Adrenal gland (tissue), 5 donors: ENCODE data around the gene PRKG1.

Experiments
- POLR2A ChIP-seq, 2 donors: fragments of 450-650 bp; IDR thresholded peaks; one replicate each; pipeline ENCODE4 v1.6.1; 2017; ENCODE audit warnings: antibody characterized with exemption in 2 of 2, mild to moderate bottlenecking in 2 of 2, moderate library complexity in 1 of 2
- TF ChIP-seq, protein P1 (sequence below), 6 experiments: fragments of 450-650 bp in 4 of 6; fragments of 200-600 bp in 2 of 6; sonication (generic) in 1 of 6; IDR thresholded peaks; 1 replicate in 5 of 6; 2 replicates in 1 of 6; pipeline versions ENCODE4 v1.5.1 to v1.8.0; 2016 to 2021; ENCODE audit warnings: antibody characterized with exemption in 6 of 6, mild to moderate bottlenecking in 2 of 6, moderate library complexity in 1 of 6
- donor health status: DM: no; HTN: no; CAD: no.

DNA sequence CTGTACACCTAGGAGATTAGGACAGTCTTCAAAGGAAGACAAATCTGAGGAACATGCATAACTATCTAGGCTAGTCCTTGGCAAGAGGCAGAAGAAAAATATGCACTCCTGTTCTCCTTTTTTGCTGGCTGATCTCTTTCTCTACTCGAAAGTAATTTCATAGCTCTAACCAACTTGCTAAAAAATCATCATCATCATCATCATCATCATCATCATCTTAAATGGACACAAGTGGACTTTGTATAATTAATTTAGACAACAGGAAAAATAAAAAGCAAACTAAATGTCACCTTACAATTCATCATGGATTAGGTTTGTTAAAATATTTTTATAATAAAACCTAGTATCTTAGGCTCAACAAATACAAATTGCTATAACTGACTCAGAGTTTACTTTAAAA, 1192.6 kb downstream of the PRKG1 start:
- TF ChIP-seq, protein P1, sequence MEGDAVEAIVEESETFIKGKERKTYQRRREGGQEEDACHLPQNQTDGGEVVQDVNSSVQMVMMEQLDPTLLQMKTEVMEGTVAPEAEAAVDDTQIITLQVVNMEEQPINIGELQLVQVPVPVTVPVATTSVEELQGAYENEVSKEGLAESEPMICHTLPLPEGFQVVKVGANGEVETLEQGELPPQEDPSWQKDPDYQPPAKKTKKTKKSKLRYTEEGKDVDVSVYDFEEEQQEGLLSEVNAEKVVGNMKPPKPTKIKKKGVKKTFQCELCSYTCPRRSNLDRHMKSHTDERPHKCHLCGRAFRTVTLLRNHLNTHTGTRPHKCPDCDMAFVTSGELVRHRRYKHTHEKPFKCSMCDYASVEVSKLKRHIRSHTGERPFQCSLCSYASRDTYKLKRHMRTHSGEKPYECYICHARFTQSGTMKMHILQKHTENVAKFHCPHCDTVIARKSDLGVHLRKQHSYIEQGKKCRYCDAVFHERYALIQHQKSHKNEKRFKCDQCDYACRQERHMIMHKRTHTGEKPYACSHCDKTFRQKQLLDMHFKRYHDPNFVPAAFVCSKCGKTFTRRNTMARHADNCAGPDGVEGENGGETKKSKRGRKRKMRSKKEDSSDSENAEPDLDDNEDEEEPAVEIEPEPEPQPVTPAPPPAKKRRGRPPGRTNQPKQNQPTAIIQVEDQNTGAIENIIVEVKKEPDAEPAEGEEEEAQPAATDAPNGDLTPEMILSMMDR (IDR thresholded peaks at IDR 0.05) = no peak
- TF ChIP-seq POLR2A (IDR thresholded peaks at IDR 0.05) = no peak
